ENCODE data around the gene MTFR2. TPM values are rescaled to one million over a fixed set of nuclear protein-coding genes. Genes with fewer than 3 reads are reported as not detected.

MTFR2 gene
- total RNA-seq, 1 experiment from 2014 or later = 6.0 TPM

GRCh38 chr6:136289579-136290409, 39.7 kb upstream of the MTFR2 start, which contains the start of gene BCLAF1:
TSS of gene BCLAF1 (minus strand) at chr6:136289846. CDS start at chr6:136279866, 9,980 bp downstream.
- Mint-ChIP-seq H3K27ac (ENCODE audit: low read depth, unreplicated experiment) (peak within 1 kb of the TSS; percentile 100), H3K4me3 (ENCODE audit: unreplicated experiment) (peak within 1 kb of the TSS; percentile 96), H3K9me3 (ENCODE audit: unreplicated experiment) (no peaks in the 10 kb centered on the region), H3K27me3 (ENCODE audit: insufficient read depth, unreplicated experiment) (no peaks in the 10 kb centered on the region), H3K4me1 (ENCODE audit: insufficient read depth, unreplicated experiment) (peaks cover 17% of the 10 kb centered on the region), H3K36me3 (ENCODE audit: insufficient read depth, unreplicated experiment) (peaks cover 19% of the 10 kb centered on the region)
- peak; percentile 98 for DNase-seq (ENCODE audit: unreplicated experiment)
- intact Hi-C loops (cut with micrococcal nuclease) = loop anchor here (1.0 to 10.0 kb wide), 3 partner anchors 261 to 791 kb away; partner anchors contain the start of genes MAP3K5 and MAP7
- ChIA-PET POLR2A (interaction anchor here (0.5 to 6.3 kb wide), 63 partner anchors 8 to 1816 kb away, joined by 3 to 122 read pairs (median 5); partner anchors contain the start of genes AHI1, HBS1L, MAP3K5 and MAP7), CTCF (interaction anchor here (0.6 to 1.5 kb wide), 12 partner anchors 11 to 1836 kb away, joined by 3 to 11 read pairs (median 3); partner anchors contain the start of gene MAP7)
- TSS peak; percentile 94 for BruUV-seq (replicated peaks)
- TF ChIP-seq CTCF (IDR thresholded peaks at IDR 0.05; ENCODE audit: unreplicated experiment) = no peak

- Mint-ChIP-seq H3K27ac (ENCODE audit: low read depth, unreplicated experiment) (peak overlapping the region; percentile 100), H3K4me3 (ENCODE audit: unreplicated experiment) (peak overlapping the region; percentile 96), H3K27me3 (ENCODE audit: insufficient read depth, unreplicated experiment) (no peaks in the 10 kb centered on the region), H3K4me1 (ENCODE audit: insufficient read depth, unreplicated experiment) (peaks cover 23% of the 10 kb centered on the region), H3K9me3 (ENCODE audit: unreplicated experiment) (no peaks in the 10 kb centered on the region), H3K36me3 (ENCODE audit: insufficient read depth, unreplicated experiment) (peaks cover 19% of the 10 kb centered on the region)
- ChIA-PET CTCF (interaction anchor here (0.6 to 1.0 kb wide), 4 partner anchors 16 to 1835 kb away, joined by 3 read pairs; partner anchors contain the start of gene MAP7), POLR2A (interaction anchor here (0.6 to 6.3 kb wide), 44 partner anchors 8 to 1817 kb away, joined by 3 to 122 read pairs (median 6); partner anchors contain the start of genes AHI1, HBS1L, MAP3K5 and MAP7)
- TF ChIP-seq CTCF (IDR thresholded peaks at IDR 0.05; ENCODE audit: unreplicated experiment) = no peak
- intact Hi-C loops (cut with micrococcal nuclease) = loop anchor here (1.0 to 10.0 kb wide), 3 partner anchors 261 to 790 kb away; partner anchors contain the start of genes MAP3K5 and MAP7
- peak; percentile 86 for DNase-seq (ENCODE audit: unreplicated experiment)
- TSS peak; percentile 58 for BruUV-seq (replicated peaks)
Observed at GRCh38 chr6:136289327-136289578, 39.1 kb upstream of the MTFR2 start.

GRCh38 chr6:136288566-136289326, 38.6 kb upstream of the MTFR2 start:
- intact Hi-C loops (cut with micrococcal nuclease) = loop anchor here (1.0 to 10.0 kb wide), 3 partner anchors 262 to 790 kb away; partner anchors contain the start of genes MAP3K5 and MAP7
- peak; percentile 85 for DNase-seq (ENCODE audit: unreplicated experiment)
- CTCF ChIA-PET = interaction anchor here (0.8 to 1.4 kb wide), 3 partner anchors 11 to 782 kb away, joined by 3 to 4 read pairs (median 4); no protein-coding TSS in a partner anchor
- H3K9me3 Mint-ChIP-seq (ENCODE audit: unreplicated experiment) = no peaks in the 10 kb centered on the region
- POLR2A ChIA-PET = interaction anchor here (0.5 to 6.3 kb wide), 39 partner anchors 8 to 1816 kb away, joined by 3 to 122 read pairs (median 5); partner anchors contain the start of genes AHI1, HBS1L, MAP3K5 and MAP7
- peak overlapping the region; percentile 100 for H3K27ac Mint-ChIP-seq (ENCODE audit: low read depth, unreplicated experiment)
- peak overlapping the region; percentile 96 for H3K4me3 Mint-ChIP-seq (ENCODE audit: unreplicated experiment)
- H3K36me3 Mint-ChIP-seq (ENCODE audit: insufficient read depth, unreplicated experiment) = peaks cover 19% of the 10 kb centered on the region
- no peaks in the 10 kb centered on the region for H3K27me3 Mint-ChIP-seq (ENCODE audit: insufficient read depth, unreplicated experiment)
- BruUV-seq (replicated peaks) = no TSS peak
- H3K4me1 Mint-ChIP-seq (ENCODE audit: insufficient read depth, unreplicated experiment) = peaks cover 24% of the 10 kb centered on the region
- no peak for TF ChIP-seq CTCF (IDR thresholded peaks at IDR 0.05; ENCODE audit: unreplicated experiment)

Data from MCF 10A (cell line).